H9 (cell line): ENCODE results near the gene SMURF1. TPM values are rescaled to one million over a fixed set of nuclear protein-coding genes. Genes with fewer than 3 reads are reported as not detected.

ENCODE experiments used
- DNase-seq: peaks from one replicate; pipeline ENCODE4 v3.0.0-alpha.2; 2017
- H2AFZ ChIP-seq: one replicate; pipeline ENCODE4 v1.6.1; 2013; ENCODE audit warnings: mild to moderate bottlenecking, low read length, control low read depth, moderate library complexity
- H2AK5ac ChIP-seq: 2 replicates; pipeline ENCODE4 v1.6.1; 2013; ENCODE audit warnings: low read length, control low read depth, mixed read lengths; ENCODE audit not compliant: insufficient read length
- H2BK120ac ChIP-seq: one replicate; pipeline ENCODE4 v1.6.1; 2013; ENCODE audit warnings: low read depth, mild to moderate bottlenecking, low read length, control low read depth, inconsistent platforms; ENCODE audit not compliant: poor library complexity, severe bottlenecking
- H2BK12ac ChIP-seq: 2 replicates; pipeline ENCODE4 v1.6.1; 2013; ENCODE audit warnings: low read length, control low read depth, mixed read lengths, low read depth; ENCODE audit not compliant: insufficient read length
- H2BK15ac ChIP-seq: 2 replicates; pipeline ENCODE4 v1.6.1; 2013; ENCODE audit warnings: low read depth, low read length, control low read depth
- H2BK20ac ChIP-seq: one replicate; pipeline ENCODE4 v1.6.1; 2013; ENCODE audit warnings: low read depth, mild to moderate bottlenecking, low read length, control low read depth, inconsistent platforms; ENCODE audit not compliant: poor library complexity, severe bottlenecking
- H2BK5ac ChIP-seq: 2 replicates; pipeline ENCODE4 v1.6.1; 2013; ENCODE audit warnings: low read length, control low read depth, mixed read lengths; ENCODE audit not compliant: insufficient read length
- H3K14ac ChIP-seq: 2 replicates; pipeline ENCODE4 v1.6.1; 2013; ENCODE audit warnings: low read length, control low read depth; ENCODE audit not compliant: insufficient read depth
- H3K18ac ChIP-seq: 2 replicates; pipeline ENCODE4 v1.6.1; 2013; ENCODE audit warnings: low read depth, mild to moderate bottlenecking, mixed read lengths, low read length, control low read depth; ENCODE audit not compliant: insufficient read length
- H3K23ac ChIP-seq: 2 replicates; pipeline ENCODE4 v1.6.1; 2013; ENCODE audit warnings: low read length, control low read depth, mixed read lengths, low read depth; ENCODE audit not compliant: insufficient read length
- H3K23me2 ChIP-seq: 2 replicates; pipeline ENCODE4 v1.6.1; 2013; ENCODE audit warnings: low read depth, mild to moderate bottlenecking, mixed read lengths, low read length, control low read depth; ENCODE audit not compliant: insufficient read length, poor library complexity, severe bottlenecking
- H3K27ac ChIP-seq: 2 replicates; pipeline ENCODE4 v1.5.1; 2013; ENCODE audit warnings: low read length, control low read depth, mixed read lengths, low read depth; ENCODE audit not compliant: insufficient read length
- H3K27me3 ChIP-seq: 2 replicates; pipeline ENCODE4 v1.6.1; 2013; ENCODE audit warnings: low read length, control low read depth, inconsistent platforms; ENCODE audit not compliant: insufficient read depth
- H3K4ac ChIP-seq: 2 replicates; pipeline ENCODE4 v1.6.1; 2013; ENCODE audit warnings: low read depth, mild to moderate bottlenecking, control low read depth, inconsistent platforms, low read length, moderate library complexity
- H3K4me1 ChIP-seq: 2 replicates; pipeline ENCODE4 v1.6.1; 2013; ENCODE audit warnings: low read length, control low read depth, inconsistent platforms; ENCODE audit not compliant: insufficient read depth
- H3K4me2 ChIP-seq: 2 replicates; pipeline ENCODE4 v1.6.1; 2013; ENCODE audit warnings: low read length, control low read depth, mixed read lengths; ENCODE audit not compliant: insufficient read length, insufficient read depth
- H3K56ac ChIP-seq: 2 replicates; pipeline ENCODE4 v1.6.1; 2013; ENCODE audit warnings: low read depth, mild to moderate bottlenecking, mixed read lengths, low read length, control low read depth; ENCODE audit not compliant: insufficient read length
- H3K79me1 ChIP-seq: 2 replicates; pipeline ENCODE4 v1.6.1; 2013; ENCODE audit warnings: low read depth, mild to moderate bottlenecking, moderate library complexity, low read length, control low read depth, inconsistent platforms; ENCODE audit not compliant: insufficient read depth, poor library complexity, severe bottlenecking
- H3K79me2 ChIP-seq: 2 replicates; pipeline ENCODE4 v1.6.1; 2013; ENCODE audit warnings: low read length, control low read depth, inconsistent platforms; ENCODE audit not compliant: insufficient read depth
- H3K9ac ChIP-seq: 2 replicates; pipeline ENCODE4 v1.6.1; 2013; ENCODE audit warnings: low read length, control low read depth, mixed read lengths; ENCODE audit not compliant: insufficient read length; ENCODE audit errors: extremely low read depth
- H3K9me3 ChIP-seq: one replicate; pipeline ENCODE4 v1.6.1; 2013; ENCODE audit warnings: low read depth, low read length, inconsistent platforms; ENCODE audit not compliant: control insufficient read depth
- H3T11ph ChIP-seq: one replicate; pipeline ENCODE4 v1.6.1; 2013; ENCODE audit warnings: mild to moderate bottlenecking, low read length, control low read depth, inconsistent platforms
- H4K20me1 ChIP-seq: one replicate; pipeline ENCODE4 v1.6.1; 2013; ENCODE audit not compliant: control insufficient read depth, insufficient read length, insufficient read depth
- H4K5ac ChIP-seq: 2 replicates; pipeline ENCODE4 v1.6.1; 2013; ENCODE audit warnings: low read depth, mild to moderate bottlenecking, mixed read lengths, low read length, control low read depth; ENCODE audit not compliant: insufficient read length
- H4K8ac ChIP-seq: replicated peaks from 2 replicates; pipeline ENCODE4 v1.6.1; 2013; ENCODE audit warnings: low read length, control low read depth, mixed read lengths, low read depth; ENCODE audit not compliant: insufficient read length
- H4K91ac ChIP-seq: 2 replicates; pipeline ENCODE4 v1.6.1; 2013; ENCODE audit warnings: low read depth, mild to moderate bottlenecking, moderate library complexity, mixed read lengths, low read length, control low read depth; ENCODE audit not compliant: insufficient read length
- H3K27ac Mint-ChIP-seq, 3 experiments: 2 replicates in 2 of 3; 3 replicates in 1 of 3; pipeline ENCODE4 v1.8.0; 2020 to 2021; ENCODE audit warnings: mixed read lengths in 3 of 3, mild to moderate bottlenecking in 1 of 3, moderate library complexity in 1 of 3
- H3K27me3 Mint-ChIP-seq: 2 replicates; pipeline ENCODE4 v1.8.0; 2021; ENCODE audit warnings: low read depth, mild to moderate bottlenecking, moderate library complexity, mixed read lengths
- H3K36me3 Mint-ChIP-seq, 3 experiments: 2 replicates in 2 of 3; 3 replicates in 1 of 3; pipeline ENCODE4 v1.8.0; 2020 to 2021; ENCODE audit warnings: low read depth in 3 of 3, mixed read lengths in 3 of 3; ENCODE audit not compliant: insufficient read depth in 1 of 3
- H3K4me1 Mint-ChIP-seq, 2 experiments: 2 replicates each; pipeline ENCODE4 v1.8.0; 2020; ENCODE audit warnings: mixed read lengths in 2 of 2
- H3K4me3 Mint-ChIP-seq, 2 experiments: 2 replicates in 1 of 2; 3 replicates in 1 of 2; pipeline ENCODE4 v1.8.0; 2020 to 2021; ENCODE audit warnings: mild to moderate bottlenecking in 2 of 2, mixed read lengths in 2 of 2, moderate library complexity in 1 of 2
- H3K9me3 Mint-ChIP-seq, 2 experiments: 2 replicates in 1 of 2; 3 replicates in 1 of 2; pipeline ENCODE4 v1.8.0; 2020; ENCODE audit warnings: mild to moderate bottlenecking in 2 of 2, mixed read lengths in 2 of 2, moderate library complexity in 1 of 2
- WGBS: extraction: QIAGEN DNeasy Blood & Tissue Kit; methylation state at CpG from one replicate; pipeline ENCODE4 v1.1.7; 2013; ENCODE audit warnings: missing lambda C conversion rate, low lambda C conversion rate, mixed read lengths; ENCODE audit not compliant: insufficient read length; ENCODE audit errors: extremely low coverage; 5-methylcytosine and 5-hydroxymethylcytosine counted together
- total RNA-seq: library from RNA; stranded (reverse); gene quantifications from 2 replicates; pipeline ENCODE4 v1.2.1, GENCODE V29; 2021
- TF ChIP-seq, protein P1 (sequence below): fragments of 200-600 bp; sonication (generic); conservative IDR thresholded peaks from 3 replicates; pipeline ENCODE4 v1.8.0; 2021; ENCODE audit warnings: antibody characterized with exemption, mild to moderate bottlenecking

SMURF1 gene
- total RNA-seq, 1 experiment from 2014 or later = 29.4 TPM

DNA sequence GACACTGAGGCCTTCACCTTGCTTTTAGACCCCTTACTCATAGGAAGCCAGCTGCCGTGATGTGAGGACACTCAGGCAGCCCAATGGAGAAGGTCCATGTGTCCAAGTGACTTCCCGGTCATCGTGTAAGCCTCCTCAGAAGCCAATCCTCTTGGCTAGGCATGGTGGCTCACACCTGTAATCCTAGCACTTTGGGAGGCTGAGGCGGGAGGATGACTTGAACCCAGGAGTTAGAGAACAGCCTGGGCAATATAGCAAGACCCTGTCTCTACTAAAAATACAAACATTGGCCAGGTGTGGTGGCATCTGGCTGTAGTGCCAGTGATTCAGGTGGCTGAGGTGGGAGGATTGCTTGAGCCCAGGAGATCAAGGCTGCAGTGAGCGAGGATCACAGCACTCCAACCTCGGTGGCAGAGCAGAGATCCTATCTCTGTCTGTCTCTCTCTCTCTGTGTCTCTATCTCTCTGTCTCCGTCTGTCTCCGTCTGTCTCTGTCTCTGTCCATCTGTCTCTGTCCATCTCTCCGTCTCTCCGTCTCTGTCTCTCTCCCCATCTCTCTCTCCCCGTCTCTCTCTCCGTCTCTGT, 36.3 kb upstream of the SMURF1 start:
- H4K8ac ChIP-seq = no peak overlapping the region
- H3K27ac Mint-ChIP-seq = no peak overlapping the region

More for the DNA sequence above, 36.3 kb upstream of the SMURF1 start:
- Histone ChIP-seq H2BK12ac (no peak overlapping the region), H4K5ac (no peak overlapping the region), H3K9me3 (no peaks in the 10 kb centered on the region), H3K14ac (no peak overlapping the region), H3K56ac (no peak overlapping the region), H3K4me2 (no peak overlapping the region), H2BK5ac (no peak overlapping the region), H3K18ac (no peak overlapping the region), H3T11ph (no peak overlapping the region), H3K4me1 (no peaks in the 10 kb centered on the region), H2AFZ (no peak overlapping the region), H3K27ac (no peak overlapping the region), H2BK15ac (no peak overlapping the region), H3K79me1 (no peaks in the 10 kb centered on the region), H3K79me2 (no peaks in the 10 kb centered on the region), H4K91ac (no peak overlapping the region), H2AK5ac (no peak overlapping the region), H3K9ac (no peak overlapping the region), H4K20me1 (no peaks in the 10 kb centered on the region), H3K23me2 (no peaks in the 10 kb centered on the region), H3K4ac (no peak overlapping the region), H3K23ac (no peak overlapping the region), H2BK20ac (no peak overlapping the region), H2BK120ac (no peak overlapping the region), H3K27me3 (no peaks in the 10 kb centered on the region)
- H3K27me3 Mint-ChIP-seq = peaks cover 10% of the 10 kb centered on the region
- no peaks in the 10 kb centered on the region for H3K9me3 Mint-ChIP-seq
- no peak overlapping the region; a peak in 1 of 5 replicates for H3K4me3 Mint-ChIP-seq
- no peaks in the 10 kb centered on the region for H3K36me3 Mint-ChIP-seq
- WGBS = no CpG with 5 or more reads among the region's 12 CpGs
- no peaks in the 10 kb centered on the region; a peak in 1 of 4 replicates for H3K4me1 Mint-ChIP-seq
- DNase-seq = no peak
- TF ChIP-seq, protein P1, sequence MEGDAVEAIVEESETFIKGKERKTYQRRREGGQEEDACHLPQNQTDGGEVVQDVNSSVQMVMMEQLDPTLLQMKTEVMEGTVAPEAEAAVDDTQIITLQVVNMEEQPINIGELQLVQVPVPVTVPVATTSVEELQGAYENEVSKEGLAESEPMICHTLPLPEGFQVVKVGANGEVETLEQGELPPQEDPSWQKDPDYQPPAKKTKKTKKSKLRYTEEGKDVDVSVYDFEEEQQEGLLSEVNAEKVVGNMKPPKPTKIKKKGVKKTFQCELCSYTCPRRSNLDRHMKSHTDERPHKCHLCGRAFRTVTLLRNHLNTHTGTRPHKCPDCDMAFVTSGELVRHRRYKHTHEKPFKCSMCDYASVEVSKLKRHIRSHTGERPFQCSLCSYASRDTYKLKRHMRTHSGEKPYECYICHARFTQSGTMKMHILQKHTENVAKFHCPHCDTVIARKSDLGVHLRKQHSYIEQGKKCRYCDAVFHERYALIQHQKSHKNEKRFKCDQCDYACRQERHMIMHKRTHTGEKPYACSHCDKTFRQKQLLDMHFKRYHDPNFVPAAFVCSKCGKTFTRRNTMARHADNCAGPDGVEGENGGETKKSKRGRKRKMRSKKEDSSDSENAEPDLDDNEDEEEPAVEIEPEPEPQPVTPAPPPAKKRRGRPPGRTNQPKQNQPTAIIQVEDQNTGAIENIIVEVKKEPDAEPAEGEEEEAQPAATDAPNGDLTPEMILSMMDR = no peak
